Measurements from ENCODE around the gene SLC2A4RG.

GRCh38 chr20:63787302-63787701 is 47.7 kb downstream of the SLC2A4RG start:
- TF ChIP-seq, protein P1, sequence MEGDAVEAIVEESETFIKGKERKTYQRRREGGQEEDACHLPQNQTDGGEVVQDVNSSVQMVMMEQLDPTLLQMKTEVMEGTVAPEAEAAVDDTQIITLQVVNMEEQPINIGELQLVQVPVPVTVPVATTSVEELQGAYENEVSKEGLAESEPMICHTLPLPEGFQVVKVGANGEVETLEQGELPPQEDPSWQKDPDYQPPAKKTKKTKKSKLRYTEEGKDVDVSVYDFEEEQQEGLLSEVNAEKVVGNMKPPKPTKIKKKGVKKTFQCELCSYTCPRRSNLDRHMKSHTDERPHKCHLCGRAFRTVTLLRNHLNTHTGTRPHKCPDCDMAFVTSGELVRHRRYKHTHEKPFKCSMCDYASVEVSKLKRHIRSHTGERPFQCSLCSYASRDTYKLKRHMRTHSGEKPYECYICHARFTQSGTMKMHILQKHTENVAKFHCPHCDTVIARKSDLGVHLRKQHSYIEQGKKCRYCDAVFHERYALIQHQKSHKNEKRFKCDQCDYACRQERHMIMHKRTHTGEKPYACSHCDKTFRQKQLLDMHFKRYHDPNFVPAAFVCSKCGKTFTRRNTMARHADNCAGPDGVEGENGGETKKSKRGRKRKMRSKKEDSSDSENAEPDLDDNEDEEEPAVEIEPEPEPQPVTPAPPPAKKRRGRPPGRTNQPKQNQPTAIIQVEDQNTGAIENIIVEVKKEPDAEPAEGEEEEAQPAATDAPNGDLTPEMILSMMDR (IDR thresholded peaks at IDR 0.05) = no peak
- no peak for TF ChIP-seq POLR2A (IDR thresholded peaks at IDR 0.05)
- no peak for TF ChIP-seq POLR2AphosphoS5 (IDR thresholded peaks at IDR 0.05)
- TF ChIP-seq EP300 (IDR thresholded peaks at IDR 0.05) = no peak
